Panc1 (cell line): ENCODE measurements around the gene AGBL1.

Experiments used
- POLR2AphosphoS5 ChIP-seq: IDR thresholded peaks from 2 replicates; pipeline ENCODE4 v1.6.1; 2012; ENCODE audit warnings: mild to moderate bottlenecking, low read depth, low read length, moderate library complexity
- SIN3A ChIP-seq: IDR thresholded peaks from 2 replicates; pipeline ENCODE4 v1.6.1; 2012; ENCODE audit warnings: low read depth, mild to moderate bottlenecking, low read length, moderate library complexity, borderline replicate concordance; ENCODE audit not compliant: insufficient read depth
- TCF7L2 ChIP-seq: IDR thresholded peaks from 2 replicates; pipeline ENCODE4 v1.6.1; 2011; ENCODE audit warnings: mild to moderate bottlenecking, low read depth, low read length, inconsistent platforms
- TF ChIP-seq, protein P1 (sequence below): fragments of 450-650 bp; IDR thresholded peaks from 2 replicates; pipeline ENCODE4 v1.5.1; 2017; ENCODE audit warnings: mild to moderate bottlenecking
- TF ChIP-seq, protein P2 (sequence below), 2 experiments: IDR thresholded peaks; 2 replicates each; pipeline ENCODE4 v1.6.1; 2011 to 2012; ENCODE audit warnings: low read depth in 2 of 2, control low read depth in 1 of 2, low read length in 1 of 2, mild to moderate bottlenecking in 1 of 2, moderate library complexity in 1 of 2; ENCODE audit not compliant: insufficient read depth in 1 of 2

DNA sequence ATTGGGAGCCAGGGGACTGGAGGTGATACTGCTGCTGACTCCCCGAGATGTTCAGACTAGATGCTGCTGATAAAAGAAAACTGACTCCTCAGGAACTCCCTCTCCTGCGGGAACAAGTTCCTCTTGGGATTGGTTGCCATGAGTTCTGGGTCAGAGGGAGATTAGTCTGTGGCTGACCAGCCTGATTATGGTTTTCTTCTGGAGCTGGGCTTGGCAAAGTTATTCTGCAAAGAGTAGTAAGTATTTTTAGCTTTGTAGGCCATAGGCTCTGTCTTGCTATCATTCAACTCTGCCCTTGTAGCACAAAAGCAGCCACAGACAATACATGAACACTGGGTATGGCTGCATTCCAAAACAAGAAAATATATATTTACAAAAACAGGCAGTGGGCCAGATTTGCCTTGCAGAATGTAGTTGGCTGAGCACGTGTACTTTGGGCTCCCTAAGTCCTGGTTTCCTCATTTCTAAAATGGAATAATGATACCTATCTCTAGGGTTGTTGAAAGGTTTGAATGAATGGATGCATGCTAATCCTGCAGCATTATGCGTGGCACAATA lies 796.8 kb downstream of the AGBL1 start:
- TF ChIP-seq, protein P1, sequence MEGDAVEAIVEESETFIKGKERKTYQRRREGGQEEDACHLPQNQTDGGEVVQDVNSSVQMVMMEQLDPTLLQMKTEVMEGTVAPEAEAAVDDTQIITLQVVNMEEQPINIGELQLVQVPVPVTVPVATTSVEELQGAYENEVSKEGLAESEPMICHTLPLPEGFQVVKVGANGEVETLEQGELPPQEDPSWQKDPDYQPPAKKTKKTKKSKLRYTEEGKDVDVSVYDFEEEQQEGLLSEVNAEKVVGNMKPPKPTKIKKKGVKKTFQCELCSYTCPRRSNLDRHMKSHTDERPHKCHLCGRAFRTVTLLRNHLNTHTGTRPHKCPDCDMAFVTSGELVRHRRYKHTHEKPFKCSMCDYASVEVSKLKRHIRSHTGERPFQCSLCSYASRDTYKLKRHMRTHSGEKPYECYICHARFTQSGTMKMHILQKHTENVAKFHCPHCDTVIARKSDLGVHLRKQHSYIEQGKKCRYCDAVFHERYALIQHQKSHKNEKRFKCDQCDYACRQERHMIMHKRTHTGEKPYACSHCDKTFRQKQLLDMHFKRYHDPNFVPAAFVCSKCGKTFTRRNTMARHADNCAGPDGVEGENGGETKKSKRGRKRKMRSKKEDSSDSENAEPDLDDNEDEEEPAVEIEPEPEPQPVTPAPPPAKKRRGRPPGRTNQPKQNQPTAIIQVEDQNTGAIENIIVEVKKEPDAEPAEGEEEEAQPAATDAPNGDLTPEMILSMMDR: no peak
- TF ChIP-seq, protein P2, sequence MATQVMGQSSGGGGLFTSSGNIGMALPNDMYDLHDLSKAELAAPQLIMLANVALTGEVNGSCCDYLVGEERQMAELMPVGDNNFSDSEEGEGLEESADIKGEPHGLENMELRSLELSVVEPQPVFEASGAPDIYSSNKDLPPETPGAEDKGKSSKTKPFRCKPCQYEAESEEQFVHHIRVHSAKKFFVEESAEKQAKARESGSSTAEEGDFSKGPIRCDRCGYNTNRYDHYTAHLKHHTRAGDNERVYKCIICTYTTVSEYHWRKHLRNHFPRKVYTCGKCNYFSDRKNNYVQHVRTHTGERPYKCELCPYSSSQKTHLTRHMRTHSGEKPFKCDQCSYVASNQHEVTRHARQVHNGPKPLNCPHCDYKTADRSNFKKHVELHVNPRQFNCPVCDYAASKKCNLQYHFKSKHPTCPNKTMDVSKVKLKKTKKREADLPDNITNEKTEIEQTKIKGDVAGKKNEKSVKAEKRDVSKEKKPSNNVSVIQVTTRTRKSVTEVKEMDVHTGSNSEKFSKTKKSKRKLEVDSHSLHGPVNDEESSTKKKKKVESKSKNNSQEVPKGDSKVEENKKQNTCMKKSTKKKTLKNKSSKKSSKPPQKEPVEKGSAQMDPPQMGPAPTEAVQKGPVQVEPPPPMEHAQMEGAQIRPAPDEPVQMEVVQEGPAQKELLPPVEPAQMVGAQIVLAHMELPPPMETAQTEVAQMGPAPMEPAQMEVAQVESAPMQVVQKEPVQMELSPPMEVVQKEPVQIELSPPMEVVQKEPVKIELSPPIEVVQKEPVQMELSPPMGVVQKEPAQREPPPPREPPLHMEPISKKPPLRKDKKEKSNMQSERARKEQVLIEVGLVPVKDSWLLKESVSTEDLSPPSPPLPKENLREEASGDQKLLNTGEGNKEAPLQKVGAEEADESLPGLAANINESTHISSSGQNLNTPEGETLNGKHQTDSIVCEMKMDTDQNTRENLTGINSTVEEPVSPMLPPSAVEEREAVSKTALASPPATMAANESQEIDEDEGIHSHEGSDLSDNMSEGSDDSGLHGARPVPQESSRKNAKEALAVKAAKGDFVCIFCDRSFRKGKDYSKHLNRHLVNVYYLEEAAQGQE (IDR thresholded peaks at IDR 0.05; ENCODE audit: insufficient read depth in 1 of 2, low read depth in 2 of 2, low read length in 1 of 2): no peak
- TF ChIP-seq POLR2AphosphoS5 (no peak), SIN3A (no peak), TCF7L2 (no peak)
